Endothelial cell of umbilical vein (primary cell): ENCODE measurements around the gene UBR3.
"Not testable (repeated sequence)": the region's sequence is repeated elsewhere in the genome, so short reads cannot be mapped to it uniquely, and the experiment has no call there.

Source experiments
- CTCF ChIP-seq, 2 donors: IDR thresholded peaks; 1 replicate in 1 of 2; 2 replicates in 1 of 2; pipeline ENCODE4 v1.5.1; 2011; ENCODE audit warnings: low read length in 2 of 2, mild to moderate bottlenecking in 2 of 2, moderate library complexity in 2 of 2, control low read depth in 1 of 2, inconsistent platforms in 1 of 2, low read depth in 1 of 2; ENCODE audit not compliant: insufficient read depth in 1 of 2; ENCODE audit errors: extremely low read depth in 1 of 2
- EZH2 ChIP-seq: IDR thresholded peaks from 2 replicates; pipeline ENCODE4 v1.6.1; 2012; ENCODE audit warnings: borderline replicate concordance, low read depth, mild to moderate bottlenecking, moderate library complexity, low read length, inconsistent platforms; ENCODE audit not compliant: severe bottlenecking

GRCh38 chr2:169816961-169817360, 10.3 kb upstream of the UBR3 start:
- not testable (repeated sequence) for TF ChIP-seq EZH2; CTCF (IDR thresholded peaks at IDR 0.05; ENCODE audit: extremely low read depth in 1 of 2, insufficient read depth in 1 of 2, low read depth in 1 of 2, low read length in 2 of 2)
